Stimulated activated CD8-positive, alpha-beta memory T cell treated with anti-CD3 and anti-CD28 coated beads, Interleukin-7, amount 100 ng/mL, for 24 hours (primary cell): ENCODE measurements around the gene MFAP2.
"Not testable (repeated sequence)": the region's sequence is repeated elsewhere in the genome, so short reads cannot be mapped to it uniquely, and the experiment has no call there.

ENCODE experiments used
- DNase-seq: peaks from one replicate; pipeline ENCODE4 v3.0.0-alpha.2; 2020; ENCODE audit warnings: low read depth

MFAP2 gene

GRCh38 chr1:16961297-16962133, 18.9 kb downstream of the MFAP2 start:
- DNase-seq: no peak

GRCh38 chr1:16960560-16961296, 19.7 kb downstream of the MFAP2 start:
- DNase-seq: peak; percentile 64

GRCh38 chr1:16958475-16958874, 21.9 kb downstream of the MFAP2 start:
- DNase-seq: no peak

- no peak for DNase-seq
These were observed 22.7 kb downstream of the MFAP2 start for GRCh38 chr1:16957731-16958130.

- no peak for DNase-seq
These were observed 23.6 kb downstream of the MFAP2 start for GRCh38 chr1:16956775-16957174.

- no peak for DNase-seq
These were observed 25.2 kb downstream of the MFAP2 start for GRCh38 chr1:16955186-16955585.

GRCh38 chr1:16954579-16954978, 25.8 kb downstream of the MFAP2 start:
- no peak for DNase-seq

- not testable (repeated sequence) for DNase-seq
These were observed 28.0 kb downstream of the MFAP2 start for GRCh38 chr1:16952376-16952775.

- DNase-seq: not testable (repeated sequence)
These were observed 31.4 kb downstream of the MFAP2 start for GRCh38 chr1:16949026-16949425.

- DNase-seq: not testable (repeated sequence)
These were observed 32.0 kb downstream of the MFAP2 start for GRCh38 chr1:16948282-16948891.

- DNase-seq: no peak
These were observed 33.8 kb downstream of the MFAP2 start for GRCh38 chr1:16946646-16947045.

- DNase-seq: not testable (repeated sequence)
These were observed 34.2 kb downstream of the MFAP2 start for GRCh38 chr1:16946185-16946584.

- DNase-seq: not testable (repeated sequence)
These were observed 34.9 kb downstream of the MFAP2 start for GRCh38 chr1:16945512-16945911.

GRCh38 chr1:16944038-16944437, 36.4 kb downstream of the MFAP2 start:
- DNase-seq: no peak

- not testable (repeated sequence) for DNase-seq
These were observed 40.8 kb downstream of the MFAP2 start for GRCh38 chr1:16939386-16940180.

- DNase-seq: no peak
These were observed 41.8 kb downstream of the MFAP2 start for GRCh38 chr1:16938351-16939321.

GRCh38 chr1:16936580-16936979, 43.8 kb downstream of the MFAP2 start:
- not testable (repeated sequence) for DNase-seq

- DNase-seq: not testable (repeated sequence)
These were observed 46.5 kb downstream of the MFAP2 start for GRCh38 chr1:16933945-16934344.

GRCh38 chr1:16931206-16931934, 49.0 kb downstream of the MFAP2 start:
- not testable (repeated sequence) for DNase-seq
